Erythroblast (primary cell): Measurements from ENCODE around the gene PLCH1.

Experiments
- DNase-seq, 2 experiments: peaks; one replicate each; lab custom pipeline; 2025; lab: John Stamatoyannopoulos, UW
- GATA1 ChIP-seq: IDR thresholded peaks from 2 replicates; pipeline ENCODE4 v1.6.1; 2011; ENCODE audit warnings: low read depth, mild to moderate bottlenecking, control low read depth, low read length, moderate library complexity
- POLR2A ChIP-seq: IDR thresholded peaks from 2 replicates; pipeline ENCODE4 v1.6.1; 2011; ENCODE audit warnings: mild to moderate bottlenecking, low read length

PLCH1 gene

DNA sequence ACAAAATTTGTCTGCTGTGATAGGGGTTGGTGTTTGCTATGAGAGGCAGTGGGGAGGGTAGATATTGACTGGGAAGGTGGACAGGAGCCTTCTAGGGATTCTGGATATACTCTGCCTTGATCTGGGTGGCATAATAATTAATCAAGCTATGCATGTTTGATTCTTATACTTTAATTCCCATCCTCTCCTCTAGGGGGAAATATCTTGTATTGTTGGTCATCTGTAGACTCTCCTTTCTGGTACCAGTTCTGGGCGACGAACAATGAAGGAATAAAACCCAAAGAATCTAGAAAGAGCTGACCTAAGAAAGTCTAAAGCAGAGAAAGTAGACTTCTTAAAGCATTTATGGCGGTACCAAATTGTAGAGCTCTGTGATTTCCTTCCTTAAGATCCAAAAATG lies 253.2 kb downstream of the PLCH1 start:
- TF ChIP-seq GATA1: no peak
- TF ChIP-seq POLR2A: no peak
- no peak for DNase-seq

DNA sequence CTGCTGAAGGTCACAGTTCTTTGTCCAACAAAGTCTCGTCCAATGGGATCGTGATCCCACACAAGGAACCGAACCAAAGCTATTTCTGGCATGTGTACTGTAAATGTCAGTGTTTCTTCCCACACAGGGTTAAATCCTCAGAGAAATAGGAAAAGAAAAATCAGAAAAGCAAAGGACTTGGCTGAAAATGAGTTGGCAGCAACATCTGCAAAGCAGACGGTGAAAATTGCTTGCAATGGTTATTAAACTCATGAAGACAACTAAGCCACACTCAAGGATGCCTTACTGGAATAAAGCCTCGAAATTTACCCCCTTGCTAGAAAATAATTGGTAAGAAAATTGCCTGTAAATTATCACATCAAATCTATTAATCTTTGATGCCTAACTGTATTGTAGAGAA lies 256.2 kb downstream of the PLCH1 start:
- TF ChIP-seq GATA1 (no peak), POLR2A (no peak)
- no peak for DNase-seq

DNA sequence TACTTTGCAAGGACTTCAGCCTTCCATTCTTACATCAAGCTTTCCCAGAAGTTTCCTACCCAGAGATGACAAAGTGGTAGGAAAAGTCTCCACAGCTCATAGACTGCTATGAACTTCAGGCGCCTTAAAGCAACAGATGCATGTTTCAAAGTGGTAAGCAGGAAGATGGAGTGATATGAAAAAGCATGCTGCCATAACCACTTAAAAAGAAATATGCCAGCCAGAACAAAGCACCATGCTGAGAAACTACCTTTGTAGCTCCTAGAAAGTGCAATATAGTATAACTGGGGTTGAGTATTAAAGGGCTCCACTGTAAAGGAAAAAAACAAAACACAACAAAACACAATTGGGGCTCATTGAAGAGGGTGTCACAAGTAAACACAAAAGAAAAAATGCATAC lies 259.0 kb downstream of the PLCH1 start:
- TF ChIP-seq GATA1 (no peak), POLR2A (no peak)
- DNase-seq: no peak

DNA sequence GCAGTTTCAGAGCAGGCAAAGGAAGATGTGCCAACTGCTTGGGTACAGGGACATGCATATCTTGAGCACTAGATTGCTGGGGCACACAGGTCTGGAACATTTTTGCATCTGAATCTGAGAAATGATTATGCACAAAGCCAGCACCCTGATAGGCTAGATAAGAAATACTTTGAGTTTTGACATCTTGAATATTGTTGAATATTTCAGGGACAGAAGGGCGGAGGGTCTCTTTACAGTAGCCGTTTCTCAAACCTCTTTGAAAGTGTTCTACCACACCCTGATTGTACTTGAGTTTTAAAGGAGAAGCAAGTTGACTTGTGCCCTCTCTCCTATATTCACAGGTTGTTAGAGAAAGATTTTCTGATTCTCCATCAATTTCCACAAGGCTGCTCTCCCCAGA lies 263.3 kb downstream of the PLCH1 start:
- TF ChIP-seq POLR2A (no peak), GATA1 (no peak)
- no peak for DNase-seq

DNA sequence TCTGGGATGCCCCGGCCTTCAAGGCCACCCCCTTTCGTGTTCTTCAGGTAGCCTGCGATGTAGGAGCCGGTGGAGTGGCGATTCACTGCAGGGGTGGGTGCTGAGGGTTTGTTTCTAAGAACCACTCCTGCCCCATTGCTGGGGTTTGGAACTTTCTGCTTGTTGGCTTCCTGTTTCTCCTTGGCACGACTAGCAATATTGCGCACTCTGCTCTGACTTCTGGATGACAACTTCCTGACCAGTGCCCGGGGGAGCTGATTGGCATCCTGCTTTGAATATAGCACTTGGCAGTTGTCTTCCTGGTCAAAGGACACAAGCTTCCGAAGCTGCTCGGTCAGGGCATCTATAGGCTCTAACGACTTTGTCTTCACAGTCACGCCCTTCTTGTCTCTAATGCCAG lies 263.8 kb downstream of the PLCH1 start:
- no peak for TF ChIP-seq GATA1
- TF ChIP-seq POLR2A: no peak
- DNase-seq: no peak

DNA sequence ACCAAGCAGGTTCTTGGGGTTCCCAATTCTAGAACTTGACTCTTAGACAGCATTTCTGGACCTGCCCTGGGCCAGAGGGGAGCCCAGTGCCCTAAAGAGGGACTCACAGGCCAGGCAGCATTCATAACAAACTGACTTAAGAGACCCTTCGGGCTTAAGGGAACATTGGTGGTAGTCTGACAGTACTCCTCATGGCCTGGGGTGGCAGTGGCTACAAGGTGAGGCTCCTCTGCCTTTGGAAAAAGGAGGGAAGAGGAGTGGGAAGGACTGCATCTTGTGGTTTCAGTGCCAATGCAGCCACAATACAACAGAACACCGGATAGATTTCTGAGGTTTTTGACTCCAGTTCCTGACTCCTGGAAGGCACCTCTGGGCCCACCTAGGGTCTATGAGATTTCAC lies 279.2 kb downstream of the PLCH1 start:
- no peak for DNase-seq
- no peak for TF ChIP-seq POLR2A
- no peak for TF ChIP-seq GATA1

DNA sequence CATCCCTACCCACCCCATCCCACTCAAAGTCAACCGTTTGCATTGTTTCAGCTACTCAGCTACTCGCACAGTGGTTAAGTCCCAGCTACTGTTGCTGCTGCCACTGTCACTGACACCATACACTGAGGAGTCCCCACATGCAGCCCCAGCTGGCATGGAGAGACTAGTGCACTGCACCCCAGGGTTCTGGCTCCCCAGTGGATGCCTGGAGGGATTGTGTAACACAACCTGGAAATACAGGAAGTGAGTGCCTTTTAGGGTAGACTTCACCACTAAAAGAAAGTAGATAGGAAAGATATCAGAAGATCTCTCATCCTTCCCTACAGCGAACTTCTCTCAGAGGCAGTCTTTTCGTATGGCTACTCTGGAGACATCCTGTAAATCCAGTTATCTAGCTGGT lies 282.2 kb downstream of the PLCH1 start:
- TF ChIP-seq GATA1 (no peak), POLR2A (no peak)
- DNase-seq: no peak

DNA sequence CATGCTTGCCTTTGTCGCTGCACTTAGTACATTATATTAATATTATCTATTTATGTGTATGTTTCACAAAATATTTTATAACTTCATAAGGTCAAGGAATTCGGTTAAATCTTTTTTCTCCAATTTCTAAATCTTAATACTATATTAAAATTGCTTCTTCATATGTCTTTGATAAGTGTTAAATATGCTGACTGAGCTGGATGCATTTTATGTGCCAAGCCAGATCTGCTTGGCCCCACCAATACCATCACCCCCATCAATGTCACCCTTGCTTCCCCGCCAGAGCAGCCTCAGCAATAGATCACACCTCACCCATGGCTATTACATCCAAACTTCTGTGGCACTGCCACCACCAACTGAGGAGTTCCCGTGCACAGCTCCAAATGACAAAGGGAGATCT lies 287.3 kb downstream of the PLCH1 start:
- no peak for DNase-seq
- TF ChIP-seq GATA1 (no peak), POLR2A (no peak)

DNA sequence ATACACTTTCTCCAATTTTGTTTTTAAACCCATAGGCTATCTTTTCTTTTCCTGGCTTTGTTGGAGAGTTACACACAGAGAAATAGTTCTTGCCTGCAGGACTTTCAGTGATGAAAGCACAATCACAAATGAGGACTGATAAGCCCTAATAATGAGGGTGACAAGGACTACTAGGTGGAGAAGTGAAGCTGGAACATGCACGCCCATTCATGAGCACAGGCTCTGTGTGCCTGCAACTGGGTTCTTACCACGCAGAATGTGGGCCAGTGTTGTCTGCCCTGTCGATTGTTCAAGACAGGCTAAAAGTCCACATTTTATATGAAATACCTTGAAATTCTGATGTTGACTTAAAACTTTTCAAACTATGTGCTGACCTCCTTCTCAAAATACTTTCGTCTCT lies 289.1 kb downstream of the PLCH1 start:
- TF ChIP-seq POLR2A (no peak), GATA1 (no peak)
- no peak for DNase-seq

DNA sequence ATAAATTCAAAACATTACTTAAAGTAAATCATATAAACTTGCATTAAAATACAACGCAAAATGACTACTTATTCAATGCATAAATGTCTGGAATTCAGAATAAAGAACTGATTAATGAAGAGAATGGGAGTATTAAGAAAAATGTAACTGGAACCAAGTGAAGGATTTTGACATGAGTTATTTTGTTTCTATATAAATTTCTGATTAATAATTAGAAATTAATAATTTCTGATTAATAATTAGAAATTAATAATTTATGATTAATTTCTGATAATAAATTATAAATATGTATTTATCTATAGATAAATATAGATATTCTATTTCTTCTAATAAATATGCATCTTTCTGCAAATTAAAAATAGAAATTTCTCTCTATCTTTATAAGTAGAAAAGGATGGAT lies 291.4 kb downstream of the PLCH1 start:
- no peak for DNase-seq
- TF ChIP-seq POLR2A: no peak
- no peak for TF ChIP-seq GATA1

DNA sequence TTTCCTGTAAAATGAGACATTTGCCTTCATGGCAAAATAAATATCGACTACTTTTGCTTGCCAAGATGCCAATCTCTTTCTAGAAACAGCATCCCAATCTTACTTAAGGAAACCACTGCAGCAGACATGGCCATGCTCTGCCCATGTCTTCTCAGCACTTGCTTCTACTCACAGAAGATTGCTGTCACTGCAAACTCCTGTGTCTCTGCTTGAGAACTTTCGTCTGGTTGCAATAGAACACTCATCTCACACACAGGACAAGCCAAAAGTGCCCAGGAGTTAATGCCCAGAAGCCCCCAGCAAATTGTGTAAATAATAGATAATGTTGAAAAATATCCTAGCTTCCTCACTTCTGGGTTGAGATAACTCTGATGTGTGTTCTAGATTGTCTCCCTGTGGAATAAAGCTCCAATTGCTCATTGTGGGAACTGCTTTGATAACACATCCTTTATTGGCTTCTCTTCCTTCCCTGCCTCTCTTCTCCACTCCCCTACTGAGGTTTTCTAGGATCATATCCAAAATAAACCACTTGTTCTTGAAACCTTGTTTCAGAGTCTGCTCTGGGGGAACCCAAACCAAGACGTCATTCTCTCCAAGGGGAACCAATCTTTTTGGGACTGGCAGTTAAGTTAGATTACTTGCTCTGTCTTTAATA lies 295.1 kb downstream of the PLCH1 start:
- no peak for TF ChIP-seq POLR2A
- DNase-seq: no peak

DNA sequence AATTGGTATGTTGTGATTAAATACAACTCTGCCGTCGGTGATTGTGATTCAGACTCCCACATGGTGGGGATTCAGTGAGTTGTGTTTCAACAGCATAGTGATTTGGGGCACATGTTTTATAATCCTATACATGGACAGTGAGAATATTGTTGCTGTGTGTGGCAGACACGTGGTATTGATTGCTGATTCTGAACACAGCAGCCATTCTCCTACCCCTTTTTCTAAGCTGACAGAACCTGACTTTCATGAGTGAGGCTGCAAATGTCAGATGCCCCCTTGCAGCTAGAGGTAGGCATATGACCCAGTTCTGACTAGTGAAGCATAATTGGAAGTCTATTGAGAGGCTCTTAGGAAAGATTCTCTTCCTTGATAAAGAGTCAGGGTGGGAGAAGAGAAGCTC lies 296.3 kb downstream of the PLCH1 start:
- no peak for DNase-seq
- TF ChIP-seq POLR2A: no peak
- TF ChIP-seq GATA1: no peak

DNA sequence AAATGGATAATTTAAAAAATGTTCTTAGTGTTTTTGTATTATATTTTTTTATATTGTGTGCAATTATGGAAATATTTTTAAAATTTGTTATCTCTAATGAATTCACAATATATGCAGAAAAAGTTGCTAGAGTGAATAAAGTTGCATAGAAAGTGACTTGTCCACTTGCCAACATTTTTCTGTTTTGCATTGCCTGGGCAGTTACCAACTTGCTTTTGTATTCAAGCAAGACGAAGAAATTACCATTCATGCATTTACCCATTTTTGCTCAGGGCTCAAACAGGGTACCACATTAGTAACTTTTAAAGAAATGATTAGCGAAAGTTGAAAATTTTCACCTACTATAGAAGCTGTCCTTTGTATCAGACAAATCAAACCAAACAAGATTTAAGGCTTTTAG lies 298.5 kb downstream of the PLCH1 start:
- no peak for DNase-seq
- no peak for TF ChIP-seq GATA1
- TF ChIP-seq POLR2A: no peak

DNA sequence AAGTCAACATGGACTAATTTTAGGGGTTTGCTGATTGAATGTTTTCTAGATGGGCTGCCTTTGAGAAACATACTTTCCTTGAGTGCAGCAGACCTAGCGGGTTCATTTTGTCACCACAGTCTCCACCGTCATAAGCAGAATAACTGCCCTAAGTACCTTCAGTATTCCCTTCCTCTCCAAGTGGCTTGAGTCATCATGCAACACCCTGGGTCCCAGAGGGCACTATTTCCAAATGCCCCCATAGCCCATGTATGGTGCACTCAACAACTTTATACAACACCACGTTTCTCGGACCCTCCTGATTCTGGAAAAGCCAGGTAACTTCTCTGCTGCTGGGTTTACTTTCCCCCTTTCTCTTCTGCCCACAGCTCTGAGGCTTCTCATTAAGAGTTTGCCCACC lies 300.1 kb downstream of the PLCH1 start:
- DNase-seq: no peak
- no peak for TF ChIP-seq POLR2A
- TF ChIP-seq GATA1: no peak

DNA sequence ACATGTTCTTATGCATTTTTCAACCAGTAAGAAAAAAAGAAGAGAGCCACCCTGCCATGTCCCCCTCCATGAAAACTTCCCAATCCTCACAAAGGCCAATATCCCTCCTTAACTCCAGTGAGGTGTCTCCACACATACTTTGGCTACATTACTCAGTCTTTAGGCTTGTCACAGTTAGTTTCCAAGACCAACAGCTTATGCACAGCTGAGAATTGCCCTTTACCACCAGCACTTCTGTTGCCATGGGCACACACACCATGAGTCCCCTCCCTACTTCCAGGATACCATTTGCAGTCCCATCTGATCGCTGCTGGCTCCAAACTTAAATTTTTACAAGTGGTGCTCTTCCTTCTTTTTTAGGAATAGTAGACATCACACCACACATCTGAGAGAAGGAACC lies 301.1 kb downstream of the PLCH1 start:
- TF ChIP-seq GATA1 (no peak), POLR2A (no peak)
- no peak for DNase-seq
